Measurements from ENCODE around the gene CAPN9. TPM values are rescaled to one million over a fixed set of nuclear protein-coding genes. Genes with fewer than 3 reads are reported as not detected.

CAPN9 gene
- total and polyA plus RNA-seq, 8 donors: 0.08 to 0.73 (median 0.28) TPM; not detected in 5

- FAIRE-seq: no peak
- Histone ChIP-seq H3K9me3 (no peaks in the 10 kb centered on the region), H3K4me1 (no peaks in the 10 kb centered on the region), H3K27ac (no peak overlapping the region), H3K4me3 (no peak overlapping the region), H3K36me3 (no peaks in the 10 kb centered on the region), H3K27me3 (no peaks in the 10 kb centered on the region)
- intact Hi-C loops (cut with DNase I): no loop called here
- DNase-seq: no peak
- no peak for ATAC-seq
- TF ChIP-seq, protein P1, sequence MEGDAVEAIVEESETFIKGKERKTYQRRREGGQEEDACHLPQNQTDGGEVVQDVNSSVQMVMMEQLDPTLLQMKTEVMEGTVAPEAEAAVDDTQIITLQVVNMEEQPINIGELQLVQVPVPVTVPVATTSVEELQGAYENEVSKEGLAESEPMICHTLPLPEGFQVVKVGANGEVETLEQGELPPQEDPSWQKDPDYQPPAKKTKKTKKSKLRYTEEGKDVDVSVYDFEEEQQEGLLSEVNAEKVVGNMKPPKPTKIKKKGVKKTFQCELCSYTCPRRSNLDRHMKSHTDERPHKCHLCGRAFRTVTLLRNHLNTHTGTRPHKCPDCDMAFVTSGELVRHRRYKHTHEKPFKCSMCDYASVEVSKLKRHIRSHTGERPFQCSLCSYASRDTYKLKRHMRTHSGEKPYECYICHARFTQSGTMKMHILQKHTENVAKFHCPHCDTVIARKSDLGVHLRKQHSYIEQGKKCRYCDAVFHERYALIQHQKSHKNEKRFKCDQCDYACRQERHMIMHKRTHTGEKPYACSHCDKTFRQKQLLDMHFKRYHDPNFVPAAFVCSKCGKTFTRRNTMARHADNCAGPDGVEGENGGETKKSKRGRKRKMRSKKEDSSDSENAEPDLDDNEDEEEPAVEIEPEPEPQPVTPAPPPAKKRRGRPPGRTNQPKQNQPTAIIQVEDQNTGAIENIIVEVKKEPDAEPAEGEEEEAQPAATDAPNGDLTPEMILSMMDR (IDR thresholded peaks at IDR 0.05): no peak
- 89 to 90% methylated on average over 12 of the region's 12 CpGs for WGBS, 2 donors
Observed at GRCh38 chr1:230739564-230740290, 7.5 kb upstream of the CAPN9 start.

DNA sequence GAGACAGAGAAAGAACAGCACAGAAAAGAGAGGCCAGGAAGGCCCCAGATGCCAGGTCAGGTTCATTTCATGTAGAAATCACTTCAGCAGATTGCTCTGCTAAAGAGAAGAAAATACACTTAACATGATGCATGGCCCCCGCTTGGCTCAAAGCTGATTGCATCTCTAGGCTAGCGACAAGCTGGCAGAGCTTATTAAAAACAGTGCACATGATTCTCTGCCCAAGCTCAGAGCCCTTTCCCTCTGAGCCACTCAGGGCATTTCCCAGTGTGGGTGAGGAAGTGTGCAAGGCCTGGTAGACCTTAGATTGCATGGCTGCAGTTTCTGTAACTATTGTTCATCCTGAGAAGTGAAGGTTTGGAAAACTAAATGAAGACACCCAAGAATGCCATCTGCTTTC is 3.3 kb upstream of the CAPN9 start:
- Histone ChIP-seq H3K4me1 (no peaks in the 10 kb centered on the region), H3K36me3 (no peaks in the 10 kb centered on the region), H3K4me3 (no peak overlapping the region), H3K9me3 (no peaks in the 10 kb centered on the region), H3K27ac (no peak overlapping the region), H3K27me3 (no peaks in the 10 kb centered on the region)
- FAIRE-seq: no peak
- ATAC-seq: no peak
- TF ChIP-seq, protein P1 (IDR thresholded peaks at IDR 0.05): no peak
- 90 to 95% methylated on average over 2 of the region's 2 CpGs for WGBS, 2 donors
- intact Hi-C loops (cut with DNase I): no loop called here
- DNase-seq: no peak

GRCh38 chr1:230744382-230744781 is 2.8 kb upstream of the CAPN9 start:
- FAIRE-seq: no peak

GRCh38 chr1:230745071-230745470 is 2.1 kb upstream of the CAPN9 start:
- TF ChIP-seq, protein P1 (IDR thresholded peaks at IDR 0.05): no peak
- 82 to 84% methylated on average over 3 of the region's 3 CpGs for WGBS, 2 donors
- no peak overlapping the region for H3K4me3 ChIP-seq
- no peaks in the 10 kb centered on the region for H3K36me3 ChIP-seq
- H3K27ac ChIP-seq: no peak overlapping the region
- H3K27me3 ChIP-seq: no peaks in the 10 kb centered on the region
- H3K4me1 ChIP-seq: no peaks in the 10 kb centered on the region
- ATAC-seq (no peak), FAIRE-seq (no peak), DNase-seq (no peak)
- intact Hi-C loops (cut with DNase I): no loop called here
- no peaks in the 10 kb centered on the region for H3K9me3 ChIP-seq

More at GRCh38 chr1:230744382-230744781, 2.8 kb upstream of the CAPN9 start:
- Histone ChIP-seq H3K4me1 (no peaks in the 10 kb centered on the region), H3K27me3 (no peaks in the 10 kb centered on the region), H3K9me3 (no peaks in the 10 kb centered on the region), H3K27ac (no peak overlapping the region), H3K36me3 (no peaks in the 10 kb centered on the region), H3K4me3 (no peak overlapping the region)
- DNase-seq: no peak
- 73 to 74% methylated on average over 5 of the region's 5 CpGs for WGBS, 2 donors
- no peak for ATAC-seq
- TF ChIP-seq, protein P1 (IDR thresholded peaks at IDR 0.05): no peak
- intact Hi-C loops (cut with DNase I): no loop called here

DNA sequence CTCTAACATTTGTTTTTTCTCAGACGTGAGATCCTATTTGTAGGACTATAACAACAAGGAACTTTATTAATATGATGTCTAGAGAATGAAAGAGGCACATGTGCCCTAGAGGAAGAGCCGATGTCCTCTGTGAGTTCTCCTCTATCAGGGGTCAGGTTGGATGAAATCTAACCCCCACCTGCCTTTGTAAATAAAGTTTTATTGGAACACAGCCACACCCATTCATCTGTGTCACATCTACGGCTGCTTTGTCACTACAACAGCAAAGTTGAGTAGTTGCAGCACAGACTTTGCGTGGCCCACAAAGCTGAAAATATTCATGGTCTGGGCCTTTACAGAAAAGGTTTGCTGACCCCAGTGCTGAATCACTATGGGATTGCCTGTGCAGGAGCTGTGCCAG is 571 bp upstream of the CAPN9 start:
- intact Hi-C loops (cut with DNase I): no loop called here
- no peak overlapping the region for H3K27ac ChIP-seq
- DNase-seq (no peak), ATAC-seq (no peak), FAIRE-seq (no peak)
- WGBS, 2 donors: 83% methylated on average over 4 of the region's 4 CpGs
- H3K36me3 ChIP-seq: no peaks in the 10 kb centered on the region
- no peak overlapping the region for H3K4me3 ChIP-seq
- H3K27me3 ChIP-seq: no peaks in the 10 kb centered on the region
- H3K4me1 ChIP-seq: peaks cover 0 to 5% (median 3%) of the 10 kb centered on the region in 3 donors
- H3K9me3 ChIP-seq: no peaks in the 10 kb centered on the region
- TF ChIP-seq, protein P1 (IDR thresholded peaks at IDR 0.05): no peak
